ENCODE measurements around the gene GPHN.

DNA sequence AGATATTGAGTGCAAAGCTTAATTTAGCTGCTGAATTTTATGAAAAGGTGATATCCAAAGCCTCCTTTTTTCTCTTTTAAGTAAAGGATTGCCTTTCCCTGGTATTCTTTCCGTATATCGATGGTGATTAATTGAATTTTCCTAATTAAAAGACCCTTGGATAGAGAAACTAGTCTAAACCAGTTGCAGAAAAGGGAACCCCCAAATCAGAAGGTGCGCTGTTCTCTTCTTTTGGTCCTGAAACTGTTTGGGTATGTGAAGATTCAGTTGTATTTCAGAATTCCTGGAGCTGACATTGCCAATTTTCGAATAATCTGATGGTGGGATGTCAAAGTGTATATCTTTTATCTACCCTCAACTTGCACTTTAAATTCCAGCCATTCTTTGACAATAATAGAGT lies 1.9 kb downstream of the GPHN start:
- TF ChIP-seq HDAC2 (IDR thresholded peaks at IDR 0.05; ENCODE audit: borderline replicate concordance in 1 of 2, low read depth in 2 of 2, low read length in 2 of 2) (no peak), JUN (IDR thresholded peaks at IDR 0.05; ENCODE audit: low read depth, low read length) (no peak), SIN3A (conservative IDR thresholded peaks at IDR 0.05 in 1 of 2, IDR thresholded peaks at IDR 0.05 in 1 of 2; ENCODE audit: low read depth in 1 of 2, low read length in 2 of 2) (0 out of 4 replicates have a peak, but pooled peaks of 1 of the 2 experiments have one; percentile 39), POLR2A (IDR thresholded peaks at IDR 0.05; ENCODE audit: control extremely low read depth in 1 of 2, low read depth in 2 of 2, low read length in 2 of 2) (no peak), SRF (IDR thresholded peaks at IDR 0.05; ENCODE audit: low read depth, low read length) (no peak), RNF2 (IDR thresholded peaks at IDR 0.05; ENCODE audit: borderline replicate concordance, low read depth, low read length, missing control alignments, poor library complexity, severe bottlenecking) (no peak), ASH2L (IDR thresholded peaks at IDR 0.05; ENCODE audit: low read length) (no peak), POLR2AphosphoS5 (IDR thresholded peaks at IDR 0.05; ENCODE audit: low read depth, low read length) (no peak), SUZ12 (IDR thresholded peaks at IDR 0.05; ENCODE audit: low read length) (no peak)
- TF ChIP-seq, protein P1, sequence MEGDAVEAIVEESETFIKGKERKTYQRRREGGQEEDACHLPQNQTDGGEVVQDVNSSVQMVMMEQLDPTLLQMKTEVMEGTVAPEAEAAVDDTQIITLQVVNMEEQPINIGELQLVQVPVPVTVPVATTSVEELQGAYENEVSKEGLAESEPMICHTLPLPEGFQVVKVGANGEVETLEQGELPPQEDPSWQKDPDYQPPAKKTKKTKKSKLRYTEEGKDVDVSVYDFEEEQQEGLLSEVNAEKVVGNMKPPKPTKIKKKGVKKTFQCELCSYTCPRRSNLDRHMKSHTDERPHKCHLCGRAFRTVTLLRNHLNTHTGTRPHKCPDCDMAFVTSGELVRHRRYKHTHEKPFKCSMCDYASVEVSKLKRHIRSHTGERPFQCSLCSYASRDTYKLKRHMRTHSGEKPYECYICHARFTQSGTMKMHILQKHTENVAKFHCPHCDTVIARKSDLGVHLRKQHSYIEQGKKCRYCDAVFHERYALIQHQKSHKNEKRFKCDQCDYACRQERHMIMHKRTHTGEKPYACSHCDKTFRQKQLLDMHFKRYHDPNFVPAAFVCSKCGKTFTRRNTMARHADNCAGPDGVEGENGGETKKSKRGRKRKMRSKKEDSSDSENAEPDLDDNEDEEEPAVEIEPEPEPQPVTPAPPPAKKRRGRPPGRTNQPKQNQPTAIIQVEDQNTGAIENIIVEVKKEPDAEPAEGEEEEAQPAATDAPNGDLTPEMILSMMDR (IDR thresholded peaks at IDR 0.05; ENCODE audit: control extremely low read depth in 1 of 3, insufficient read depth in 1 of 3, low read depth in 1 of 3, low read length in 3 of 3): no peak

Measured in H1 (cell line).